Measurements from ENCODE around the gene MYH13. TPM values are rescaled to one million over a fixed set of nuclear protein-coding genes. Genes with fewer than 3 reads are reported as not detected.
"Not testable (repeated sequence)": the region's sequence is repeated elsewhere in the genome, so short reads cannot be mapped to it uniquely, and the experiment has no call there.

The MYH13 gene
- polyA plus RNA-seq, 1 donor from 2014 or later: not detected

GRCh38 chr17:10297691-10298090 is 75.1 kb downstream of the MYH13 start:
- no peaks in the 10 kb centered on the region for H3K36me3 Mint-ChIP-seq
- H3K4me3 Mint-ChIP-seq: no peak overlapping the region
- H3K27ac Mint-ChIP-seq: no peak overlapping the region
- no peaks in the 10 kb centered on the region for H3K27me3 Mint-ChIP-seq
- no peaks in the 10 kb centered on the region for H3K9me3 Mint-ChIP-seq
- no peaks in the 10 kb centered on the region for H3K4me1 Mint-ChIP-seq

- Mint-ChIP-seq H3K27me3 (no peaks in the 10 kb centered on the region), H3K4me1 (no peaks in the 10 kb centered on the region), H3K27ac (no peak overlapping the region), H3K4me3 (peak overlapping the region in 1 of 4 donors; percentile 28), H3K9me3 (no peaks in the 10 kb centered on the region), H3K36me3 (no peaks in the 10 kb centered on the region)
These were observed 77.0 kb downstream of the MYH13 start for GRCh38 chr17:10295728-10296343.

- Mint-ChIP-seq H3K4me1 (no peaks in the 10 kb centered on the region), H3K4me3 (no peak overlapping the region), H3K27me3 (no peaks in the 10 kb centered on the region), H3K36me3 (no peaks in the 10 kb centered on the region), H3K27ac (no peak overlapping the region), H3K9me3 (peaks cover 0 to 2% (median 0%) of the 10 kb centered on the region in 3 donors)
These were observed 78.6 kb downstream of the MYH13 start for GRCh38 chr17:10294180-10294579.

- peaks cover 8% of the 10 kb centered on the region for H3K27me3 Mint-ChIP-seq
- H3K4me1 Mint-ChIP-seq: no peaks in the 10 kb centered on the region
- peaks cover 0 to 6% (median 0%) of the 10 kb centered on the region in 3 donors for H3K9me3 Mint-ChIP-seq
- peak overlapping the region in 1 of 3 donors; percentile 42 for H3K27ac Mint-ChIP-seq
- H3K4me3 Mint-ChIP-seq: no peak overlapping the region
- no peaks in the 10 kb centered on the region for H3K36me3 Mint-ChIP-seq
These were observed 80.5 kb downstream of the MYH13 start for GRCh38 chr17:10292057-10292937.

GRCh38 chr17:10291576-10291975 is 81.2 kb downstream of the MYH13 start:
- H3K9me3 Mint-ChIP-seq, H3K4me1 Mint-ChIP-seq, H3K27ac Mint-ChIP-seq, H3K27me3 Mint-ChIP-seq, H3K36me3 Mint-ChIP-seq, H3K4me3 Mint-ChIP-seq: not testable (repeated sequence)

- Mint-ChIP-seq H3K9me3 (peaks cover 0 to 6% (median 0%) of the 10 kb centered on the region in 3 donors), H3K4me1 (no peaks in the 10 kb centered on the region), H3K4me3 (no peak overlapping the region), H3K27ac (no peak overlapping the region), H3K27me3 (peaks cover 8% of the 10 kb centered on the region), H3K36me3 (no peaks in the 10 kb centered on the region)
These were observed 82.8 kb downstream of the MYH13 start for GRCh38 chr17:10290041-10290440.

- H3K27ac Mint-ChIP-seq: no peak overlapping the region
- no peaks in the 10 kb centered on the region for H3K4me1 Mint-ChIP-seq
- H3K36me3 Mint-ChIP-seq: no peaks in the 10 kb centered on the region
- H3K4me3 Mint-ChIP-seq: no peak overlapping the region
- H3K9me3 Mint-ChIP-seq: peaks cover 0 to 9% (median 5%) of the 10 kb centered on the region in 3 donors
- H3K27me3 Mint-ChIP-seq: peaks cover 8% of the 10 kb centered on the region
These were observed 86.5 kb downstream of the MYH13 start for GRCh38 chr17:10286324-10286723.

- Mint-ChIP-seq H3K36me3 (no peaks in the 10 kb centered on the region), H3K27me3 (peaks cover 8% of the 10 kb centered on the region), H3K27ac (no peak overlapping the region), H3K9me3 (peaks cover 0 to 9% (median 5%) of the 10 kb centered on the region in 3 donors), H3K4me3 (no peak overlapping the region), H3K4me1 (no peaks in the 10 kb centered on the region)
These were observed 86.9 kb downstream of the MYH13 start for GRCh38 chr17:10285896-10286295.

GRCh38 chr17:10280068-10280467 is 92.7 kb downstream of the MYH13 start:
- Mint-ChIP-seq H3K4me1 (peaks cover 0 to 2% (median 0%) of the 10 kb centered on the region in 3 donors), H3K4me3 (no peak overlapping the region), H3K9me3 (peaks cover 0 to 5% (median 5%) of the 10 kb centered on the region in 3 donors), H3K27ac (no peak overlapping the region), H3K27me3 (peaks cover 6% of the 10 kb centered on the region), H3K36me3 (no peaks in the 10 kb centered on the region)

GRCh38 chr17:10278218-10278617 is 94.6 kb downstream of the MYH13 start:
- H3K27me3 Mint-ChIP-seq: peaks cover 6% of the 10 kb centered on the region
- H3K27ac Mint-ChIP-seq: no peak overlapping the region

GRCh38 chr17:10276436-10276835 is 96.4 kb downstream of the MYH13 start:
- Mint-ChIP-seq H3K9me3 (peaks cover 0 to 4% (median under 1%) of the 10 kb centered on the region in 3 donors), H3K36me3 (no peaks in the 10 kb centered on the region), H3K27me3 (peaks cover 6% of the 10 kb centered on the region), H3K4me1 (peaks cover 0 to 2% (median 0%) of the 10 kb centered on the region in 3 donors), H3K4me3 (no peak overlapping the region), H3K27ac (no peak overlapping the region)

More at GRCh38 chr17:10278218-10278617, 94.6 kb downstream of the MYH13 start:
- Mint-ChIP-seq H3K36me3 (no peaks in the 10 kb centered on the region), H3K4me1 (peaks cover 0 to 2% (median 0%) of the 10 kb centered on the region in 3 donors), H3K4me3 (no peak overlapping the region), H3K9me3 (peaks cover 0 to 6% (median 5%) of the 10 kb centered on the region in 3 donors)

GRCh38 chr17:10275418-10275817 is 97.4 kb downstream of the MYH13 start:
- Mint-ChIP-seq H3K9me3 (peaks cover 0 to 4% (median 0%) of the 10 kb centered on the region in 3 donors), H3K27ac (no peak overlapping the region), H3K36me3 (no peaks in the 10 kb centered on the region), H3K4me1 (peaks cover 0 to 2% (median 0%) of the 10 kb centered on the region in 3 donors), H3K27me3 (peaks cover 6% of the 10 kb centered on the region), H3K4me3 (peak overlapping the region in 1 of 4 donors; percentile 35)

- H3K4me1 Mint-ChIP-seq: peaks cover 0 to 2% (median 0%) of the 10 kb centered on the region in 3 donors
- H3K27me3 Mint-ChIP-seq: peaks cover 2% of the 10 kb centered on the region
- no peak overlapping the region for H3K4me3 Mint-ChIP-seq
- H3K9me3 Mint-ChIP-seq: peaks cover 0 to 6% (median 5%) of the 10 kb centered on the region in 3 donors
- H3K27ac Mint-ChIP-seq: no peak overlapping the region
- H3K36me3 Mint-ChIP-seq: no peaks in the 10 kb centered on the region
These were observed 101.7 kb downstream of the MYH13 start for GRCh38 chr17:10271106-10271562.

- Mint-ChIP-seq H3K27ac (no peak overlapping the region), H3K27me3 (no peaks in the 10 kb centered on the region), H3K9me3 (peaks cover 0 to 6% (median 5%) of the 10 kb centered on the region in 3 donors), H3K4me1 (peaks cover 0 to 2% (median 0%) of the 10 kb centered on the region in 3 donors), H3K4me3 (no peak overlapping the region), H3K36me3 (no peaks in the 10 kb centered on the region)
These were observed 102.5 kb downstream of the MYH13 start for GRCh38 chr17:10270258-10270657.

GRCh38 chr17:10268005-10268404 is 104.8 kb downstream of the MYH13 start:
- no peak overlapping the region for H3K27ac Mint-ChIP-seq
- no peak overlapping the region for H3K4me3 Mint-ChIP-seq
- H3K36me3 Mint-ChIP-seq: no peaks in the 10 kb centered on the region
- peaks cover 0 to 7% (median 5%) of the 10 kb centered on the region in 3 donors for H3K9me3 Mint-ChIP-seq
- peaks cover 0 to 2% (median 0%) of the 10 kb centered on the region in 3 donors for H3K4me1 Mint-ChIP-seq
- no peaks in the 10 kb centered on the region for H3K27me3 Mint-ChIP-seq
